Trophoblast cell (in vitro differentiated cells and primary cell): ENCODE results near the gene ASCL1.

ENCODE experiments used
- DNase-seq, 2 donors: peaks; one replicate each; pipeline ENCODE4 v3.0.0-alpha.2; 2016
- H2AFZ ChIP-seq: 2 replicates; pipeline ENCODE4 v1.6.1; 2013; ENCODE audit warnings: low read length, moderate library complexity, mild to moderate bottlenecking; ENCODE audit not compliant: insufficient read depth, poor library complexity
- H2AK5ac ChIP-seq: 2 replicates; pipeline ENCODE4 v1.6.1; 2013; ENCODE audit warnings: mild to moderate bottlenecking, low read length
- H2BK120ac ChIP-seq: 2 replicates; pipeline ENCODE4 v1.6.1; 2013; ENCODE audit warnings: low read length, mild to moderate bottlenecking, moderate library complexity; ENCODE audit not compliant: insufficient read depth, poor library complexity
- H2BK12ac ChIP-seq: 2 replicates; pipeline ENCODE4 v1.6.1; 2013; ENCODE audit warnings: mild to moderate bottlenecking, low read length, moderate library complexity
- H2BK5ac ChIP-seq: 2 replicates; pipeline ENCODE4 v1.6.1; 2013; ENCODE audit warnings: low read length, low read depth, moderate library complexity, mild to moderate bottlenecking; ENCODE audit not compliant: poor library complexity
- H3K14ac ChIP-seq: 2 replicates; pipeline ENCODE4 v1.6.1; 2013; ENCODE audit warnings: mild to moderate bottlenecking, low read length
- H3K18ac ChIP-seq: 2 replicates; pipeline ENCODE4 v1.6.1; 2013; ENCODE audit warnings: mild to moderate bottlenecking, low read length
- H3K23ac ChIP-seq: 2 replicates; pipeline ENCODE4 v1.6.1; 2013; ENCODE audit warnings: low read length
- H3K27ac ChIP-seq: 2 replicates; pipeline ENCODE4 v1.5.1; 2013; ENCODE audit warnings: low read depth, mild to moderate bottlenecking, inconsistent platforms, low read length, moderate library complexity
- H3K27me3 ChIP-seq: 2 replicates; pipeline ENCODE4 v1.6.1; 2013; ENCODE audit warnings: inconsistent platforms, mild to moderate bottlenecking, low read length, moderate library complexity; ENCODE audit not compliant: insufficient read depth
- H3K36me3 ChIP-seq, 2 experiments: 1 replicate in 1 of 2; 2 replicates in 1 of 2; pipeline ENCODE4 v1.6.1; 2013; ENCODE audit warnings: low read length in 2 of 2, mild to moderate bottlenecking in 2 of 2, moderate library complexity in 1 of 2; ENCODE audit not compliant: insufficient read depth in 2 of 2, control insufficient read depth in 1 of 2
- H3K4ac ChIP-seq: 2 replicates; pipeline ENCODE4 v1.6.1; 2013; ENCODE audit warnings: low read depth, mild to moderate bottlenecking, low read length, moderate library complexity
- H3K4me1 ChIP-seq, 2 experiments: 1 replicate in 1 of 2; 2 replicates in 1 of 2; pipeline ENCODE4 v1.6.1; 2013; ENCODE audit warnings: low read length in 2 of 2, mild to moderate bottlenecking in 2 of 2, moderate library complexity in 1 of 2; ENCODE audit not compliant: insufficient read depth in 2 of 2, control insufficient read depth in 1 of 2
- H3K4me2 ChIP-seq: 2 replicates; pipeline ENCODE4 v1.6.1; 2013; ENCODE audit warnings: inconsistent platforms, mild to moderate bottlenecking, low read length, moderate library complexity
- H3K4me3 ChIP-seq: 2 replicates; pipeline ENCODE4 v1.5.1; 2013; ENCODE audit warnings: mild to moderate bottlenecking, low read depth, low read length, inconsistent platforms
- H3K79me1 ChIP-seq: one replicate; pipeline ENCODE4 v1.6.1; 2013; ENCODE audit warnings: low read length
- H3K79me2 ChIP-seq: 2 replicates; pipeline ENCODE4 v1.6.1; 2013; ENCODE audit warnings: low read length, mild to moderate bottlenecking; ENCODE audit not compliant: control insufficient read depth, insufficient read depth, poor library complexity
- H3K9ac ChIP-seq: 2 replicates; pipeline ENCODE4 v1.6.1; 2013; ENCODE audit warnings: mild to moderate bottlenecking, low read length
- H3K9me3 ChIP-seq: 2 replicates; pipeline ENCODE4 v1.6.1; 2013; ENCODE audit warnings: low read depth, mild to moderate bottlenecking, control low read depth, inconsistent platforms, low read length; ENCODE audit not compliant: insufficient read depth
- H4K12ac ChIP-seq: 2 replicates; pipeline ENCODE4 v1.6.1; 2013; ENCODE audit warnings: low read depth, mild to moderate bottlenecking, low read length, moderate library complexity
- H4K8ac ChIP-seq: 2 replicates; pipeline ENCODE4 v1.6.1; 2013; ENCODE audit warnings: low read depth, mild to moderate bottlenecking, low read length, moderate library complexity
- H4K91ac ChIP-seq: one replicate; pipeline ENCODE4 v1.6.1; 2013; ENCODE audit warnings: low read depth, mild to moderate bottlenecking, low read length, moderate library complexity
- WGBS: extraction: QIAGEN DNeasy Blood & Tissue Kit; methylation state at CpG from one replicate; pipeline ENCODE4 v1.1.7; 2013; ENCODE audit warnings: missing lambda C conversion rate; ENCODE audit not compliant: insufficient read length, insufficient coverage; ENCODE audit errors: extremely low coverage; 5-methylcytosine and 5-hydroxymethylcytosine counted together

Gene ASCL1

DNA sequence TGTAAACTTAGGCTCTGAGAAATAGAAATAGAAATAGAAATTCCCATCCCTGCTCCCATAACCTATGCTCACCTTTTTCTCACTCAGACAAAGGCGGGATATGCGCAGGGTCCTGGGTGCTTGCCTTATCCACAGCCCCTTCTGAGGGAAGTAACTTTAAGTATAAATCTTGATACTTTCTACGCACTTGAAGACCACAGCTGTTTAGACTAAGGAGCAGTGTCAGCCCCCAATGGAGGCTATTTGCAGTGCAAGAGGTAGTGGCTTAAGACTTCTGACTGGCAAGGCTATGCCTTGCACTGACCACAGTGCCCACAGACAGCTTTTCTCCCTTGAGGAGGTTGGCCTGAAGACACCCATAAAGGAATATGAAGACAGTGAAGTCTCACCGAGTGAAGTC lies 35.2 kb downstream of the ASCL1 start:
- no peak overlapping the region for H3K18ac ChIP-seq
- WGBS: no CpG with 5 or more reads among the region's 4 CpGs

GRCh38 chr12:102993537-102993936 lies 36.1 kb downstream of the ASCL1 start:
- Histone ChIP-seq H3K27me3 (no peaks in the 10 kb centered on the region), H2AK5ac (no peak overlapping the region), H2BK5ac (no peak overlapping the region), H3K18ac (no peak overlapping the region), H3K4me2 (no peak overlapping the region), H2BK12ac (no peak overlapping the region), H2AFZ (no peak overlapping the region), H4K8ac (no peak overlapping the region), H4K91ac (no peak overlapping the region), H3K9ac (no peak overlapping the region), H3K4ac (no peak overlapping the region), H3K9me3 (peaks cover 3% of the 10 kb centered on the region), H3K4me1 (no peaks in the 10 kb centered on the region), H3K79me1 (no peaks in the 10 kb centered on the region), H2BK120ac (no peak overlapping the region), H3K27ac (no peak overlapping the region), H3K4me3 (no peak overlapping the region), H3K14ac (no peak overlapping the region), H3K36me3 (no peaks in the 10 kb centered on the region), H3K23ac (no peak overlapping the region), H3K79me2 (no peaks in the 10 kb centered on the region), H4K12ac (no peak overlapping the region)
- WGBS: no CpG with 5 or more reads among the region's 1 CpG
- DNase-seq: no peak

More for the DNA sequence above, 35.2 kb downstream of the ASCL1 start:
- H2AK5ac ChIP-seq: no peak overlapping the region
- H4K12ac ChIP-seq: no peak overlapping the region
- no peaks in the 10 kb centered on the region for H3K79me2 ChIP-seq
- no peak overlapping the region for H3K14ac ChIP-seq
- no peaks in the 10 kb centered on the region for H3K36me3 ChIP-seq
- H3K27me3 ChIP-seq: no peaks in the 10 kb centered on the region
- H3K9ac ChIP-seq: no peak overlapping the region
- H3K4me3 ChIP-seq: no peak overlapping the region
- H3K9me3 ChIP-seq: no peaks in the 10 kb centered on the region
- no peaks in the 10 kb centered on the region for H3K4me1 ChIP-seq
- H4K91ac ChIP-seq: no peak overlapping the region
- H2BK5ac ChIP-seq: no peak overlapping the region
- no peak overlapping the region for H3K23ac ChIP-seq
- H3K79me1 ChIP-seq: no peaks in the 10 kb centered on the region
- no peak overlapping the region for H2BK12ac ChIP-seq
- H2AFZ ChIP-seq: no peak overlapping the region
- no peak for DNase-seq
- no peak overlapping the region for H3K27ac ChIP-seq
- no peak overlapping the region for H3K4ac ChIP-seq
- no peak overlapping the region for H3K4me2 ChIP-seq
- H2BK120ac ChIP-seq: no peak overlapping the region
- no peak overlapping the region for H4K8ac ChIP-seq

- H3K4me1 ChIP-seq: no peaks in the 10 kb centered on the region
- H2BK120ac ChIP-seq: no peak overlapping the region
- H2AK5ac ChIP-seq: no peak overlapping the region
- no peak overlapping the region for H3K4me2 ChIP-seq
- H3K36me3 ChIP-seq: no peaks in the 10 kb centered on the region
- no peak overlapping the region for H3K27ac ChIP-seq
- no peak overlapping the region for H3K14ac ChIP-seq
- H3K27me3 ChIP-seq: no peaks in the 10 kb centered on the region
- H2BK12ac ChIP-seq: no peak overlapping the region
- DNase-seq: no peak
- no peak overlapping the region for H3K4ac ChIP-seq
- no peak overlapping the region for H2BK5ac ChIP-seq
- H3K23ac ChIP-seq: no peak overlapping the region
- WGBS: no CpG with 5 or more reads among the region's 1 CpG
- no peaks in the 10 kb centered on the region for H3K79me2 ChIP-seq
- no peak overlapping the region for H4K91ac ChIP-seq
- no peak overlapping the region for H4K12ac ChIP-seq
- no peak overlapping the region for H3K4me3 ChIP-seq
- H3K18ac ChIP-seq: no peak overlapping the region
- no peaks in the 10 kb centered on the region for H3K79me1 ChIP-seq
- no peak overlapping the region for H4K8ac ChIP-seq
- H2AFZ ChIP-seq: no peak overlapping the region
- H3K9ac ChIP-seq: no peak overlapping the region
- H3K9me3 ChIP-seq: peaks cover 3% of the 10 kb centered on the region
These were observed 37.9 kb downstream of the ASCL1 start for GRCh38 chr12:102995372-102995771.
